H54 (cell line): Measurements from ENCODE around the gene ZNF326.

Experiments used
- DNase-seq: peaks from one replicate; pipeline ENCODE4 v3.0.0; 2011; ENCODE audit warnings: low spot score, mixed read lengths; ENCODE audit not compliant: insufficient read length
- FAIRE-seq: peaks from 3 replicates; lab custom pipeline; 2011; peaks lifted over from hg19 to GRCh38; lab: Jason Lieb, UNC
- POLR2A ChIP-seq: IDR thresholded peaks from 2 replicates; pipeline ENCODE4 v1.6.1; 2011; ENCODE audit warnings: low read depth, mild to moderate bottlenecking, low read length

The ZNF326 gene, protein sequence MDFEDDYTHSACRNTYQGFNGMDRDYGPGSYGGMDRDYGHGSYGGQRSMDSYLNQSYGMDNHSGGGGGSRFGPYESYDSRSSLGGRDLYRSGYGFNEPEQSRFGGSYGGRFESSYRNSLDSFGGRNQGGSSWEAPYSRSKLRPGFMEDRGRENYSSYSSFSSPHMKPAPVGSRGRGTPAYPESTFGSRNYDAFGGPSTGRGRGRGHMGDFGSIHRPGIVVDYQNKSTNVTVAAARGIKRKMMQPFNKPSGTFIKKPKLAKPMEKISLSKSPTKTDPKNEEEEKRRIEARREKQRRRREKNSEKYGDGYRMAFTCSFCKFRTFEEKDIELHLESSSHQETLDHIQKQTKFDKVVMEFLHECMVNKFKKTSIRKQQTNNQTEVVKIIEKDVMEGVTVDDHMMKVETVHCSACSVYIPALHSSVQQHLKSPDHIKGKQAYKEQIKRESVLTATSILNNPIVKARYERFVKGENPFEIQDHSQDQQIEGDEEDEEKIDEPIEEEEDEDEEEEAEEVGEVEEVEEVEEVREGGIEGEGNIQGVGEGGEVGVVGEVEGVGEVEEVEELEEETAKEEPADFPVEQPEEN

GRCh38 chr1:89994805-89995597 is at the start of gene ZNF326:
Gene ZNF326, plus strand, starts transcription at chr1:89995110. Its CDS starts 148 bp downstream, at chr1:89995258.
- peak; percentile 98 for FAIRE-seq
- peak; percentile 92 for DNase-seq
- TF ChIP-seq POLR2A = peak; percentile 97

- DNase-seq = no peak
- no peak for TF ChIP-seq POLR2A
- FAIRE-seq = peak; percentile 38
Measured at GRCh38 chr1:89945852-89946476, 48.9 kb upstream of the ZNF326 start.

- FAIRE-seq (no peak), DNase-seq (no peak)
- TF ChIP-seq POLR2A = no peak
Measured at GRCh38 chr1:89946532-89946931, 48.4 kb upstream of the ZNF326 start.

GRCh38 chr1:89948722-89949345 is 46.1 kb upstream of the ZNF326 start:
- FAIRE-seq = no peak
- TF ChIP-seq POLR2A = no peak
- DNase-seq = no peak

GRCh38 chr1:89949991-89950624 is 44.8 kb upstream of the ZNF326 start:
- no peak for FAIRE-seq
- no peak for DNase-seq
- no peak for TF ChIP-seq POLR2A

- FAIRE-seq (no peak), DNase-seq (no peak)
- TF ChIP-seq POLR2A = no peak
Measured at GRCh38 chr1:89950703-89951102, 44.2 kb upstream of the ZNF326 start.

DNA sequence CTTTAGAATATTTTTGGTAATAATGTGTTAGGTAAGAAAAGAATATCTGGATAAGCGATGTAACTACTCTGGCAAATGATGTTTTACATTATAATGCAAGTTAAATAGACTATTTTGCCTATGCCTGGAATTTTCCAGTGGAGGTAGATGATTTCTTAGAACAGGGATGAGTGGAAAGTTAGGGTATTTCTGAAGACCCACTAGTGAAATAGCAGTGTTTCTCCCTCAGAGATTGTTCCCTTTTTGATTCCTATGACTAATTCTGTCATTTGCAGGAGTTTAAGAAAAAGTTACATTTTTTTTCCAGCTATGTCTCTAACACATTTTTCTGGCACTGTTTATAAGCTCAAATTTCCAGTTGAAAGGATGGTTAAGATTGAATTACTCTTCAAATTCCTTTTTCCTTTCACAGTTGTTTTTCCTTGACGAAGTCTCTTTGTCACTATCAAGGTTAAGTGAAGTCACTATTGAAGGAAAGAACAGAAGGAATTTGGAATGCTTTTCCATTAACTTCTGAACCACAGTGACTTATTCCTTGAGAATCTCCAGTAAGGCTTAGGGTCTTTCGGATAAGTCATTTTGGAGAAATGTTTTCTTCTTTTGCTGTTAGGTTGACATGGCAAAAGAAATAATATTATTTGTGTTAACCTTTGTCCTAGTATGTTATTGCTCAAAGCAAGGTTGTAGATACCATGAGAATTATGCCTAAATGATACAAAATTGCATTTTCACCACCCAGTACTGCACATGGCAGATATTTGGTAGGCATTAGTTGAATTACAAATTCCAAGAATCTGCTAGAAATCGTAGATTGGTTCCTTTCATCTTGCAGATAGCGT is 42.9 kb upstream of the ZNF326 start:
- DNase-seq (no peak), FAIRE-seq (peak; percentile 67)

GRCh38 chr1:89952605-89953130 is 42.2 kb upstream of the ZNF326 start:
- no peak for TF ChIP-seq POLR2A
- no peak for FAIRE-seq
- DNase-seq = no peak

More for the DNA sequence above, 42.9 kb upstream of the ZNF326 start:
- no peak for TF ChIP-seq POLR2A

GRCh38 chr1:89953131-89953626 is 41.7 kb upstream of the ZNF326 start:
- FAIRE-seq (peak; percentile 97), DNase-seq (no peak)
- TF ChIP-seq POLR2A = no peak

- TF ChIP-seq POLR2A = no peak
- no peak for DNase-seq
- FAIRE-seq = no peak
Measured at GRCh38 chr1:89953929-89954328, 41.0 kb upstream of the ZNF326 start.

DNA sequence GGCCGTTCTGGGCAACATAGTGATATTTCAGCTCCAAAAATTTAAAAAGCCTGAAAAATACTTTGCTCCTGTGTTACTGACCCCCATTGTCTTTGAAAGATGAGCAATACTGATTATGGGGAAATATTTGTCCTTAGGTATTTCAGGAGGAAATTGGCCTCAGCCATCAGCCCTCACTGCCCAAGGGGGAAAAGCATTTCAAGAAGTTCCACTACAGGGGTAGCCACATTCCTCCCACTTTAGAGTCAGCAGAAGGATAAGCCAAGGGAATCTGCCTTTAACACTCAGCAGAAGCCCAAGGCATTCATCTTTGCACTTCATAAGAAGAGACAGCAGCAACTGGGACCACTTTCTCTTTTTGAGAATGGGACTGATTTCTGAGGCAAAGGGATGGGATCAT is 40.5 kb upstream of the ZNF326 start:
- TF ChIP-seq POLR2A = no peak
- FAIRE-seq = no peak
- DNase-seq = no peak
